Pons (tissue), 1 donor: ENCODE data around the gene ADRA2C.
"Not testable (repeated sequence)": the region's sequence is repeated elsewhere in the genome, so short reads cannot be mapped to it uniquely, and the experiment has no call there.

Experiments used
- DNase-seq: peaks from one replicate; pipeline ENCODE4 v3.0.0-alpha.2; 2016; ENCODE audit warnings: low spot score

Gene ADRA2C

DNA sequence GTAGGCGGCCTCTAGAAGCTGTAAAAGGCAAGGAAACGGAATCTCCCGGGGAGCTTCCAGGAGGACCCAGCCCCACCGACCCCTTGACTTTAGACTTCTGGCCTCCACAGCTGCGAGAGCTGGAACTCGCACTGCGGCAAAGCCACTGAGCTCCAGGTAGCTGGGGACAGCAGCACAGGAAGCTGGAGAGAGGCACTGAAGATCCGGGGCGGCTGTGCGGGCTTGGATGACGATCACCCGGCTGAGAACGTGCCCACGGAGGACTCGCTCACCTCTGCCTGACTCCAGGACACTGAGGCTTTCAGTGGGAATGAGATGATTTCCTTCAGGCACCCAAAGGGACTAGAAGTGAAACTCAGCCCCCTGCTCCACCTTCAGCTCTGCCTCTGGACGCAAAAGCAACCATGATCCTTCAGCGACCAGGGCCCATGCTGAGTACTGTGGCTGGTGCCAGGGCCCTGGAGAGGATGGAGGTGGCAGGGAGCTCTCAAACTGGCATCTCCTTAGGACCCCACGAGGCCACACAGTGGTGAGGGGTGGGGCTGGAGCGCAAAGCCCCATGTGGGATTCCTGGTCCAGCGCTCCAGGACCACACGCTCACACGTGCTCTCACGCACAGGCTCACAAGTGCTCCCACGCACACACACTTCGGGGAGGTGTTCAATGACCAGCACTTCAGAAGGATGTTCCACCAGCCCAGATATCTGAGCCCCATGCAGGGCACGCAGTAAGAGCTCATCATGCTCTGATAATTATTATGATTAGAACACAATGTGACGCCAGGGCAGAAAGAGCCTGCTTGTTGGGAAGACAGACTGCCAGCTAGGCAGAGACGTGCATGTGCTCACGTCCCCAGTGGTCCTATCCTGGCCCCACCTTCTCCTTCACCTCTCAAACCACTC, 47.2 kb downstream of the ADRA2C start:
- no peak for DNase-seq

DNA sequence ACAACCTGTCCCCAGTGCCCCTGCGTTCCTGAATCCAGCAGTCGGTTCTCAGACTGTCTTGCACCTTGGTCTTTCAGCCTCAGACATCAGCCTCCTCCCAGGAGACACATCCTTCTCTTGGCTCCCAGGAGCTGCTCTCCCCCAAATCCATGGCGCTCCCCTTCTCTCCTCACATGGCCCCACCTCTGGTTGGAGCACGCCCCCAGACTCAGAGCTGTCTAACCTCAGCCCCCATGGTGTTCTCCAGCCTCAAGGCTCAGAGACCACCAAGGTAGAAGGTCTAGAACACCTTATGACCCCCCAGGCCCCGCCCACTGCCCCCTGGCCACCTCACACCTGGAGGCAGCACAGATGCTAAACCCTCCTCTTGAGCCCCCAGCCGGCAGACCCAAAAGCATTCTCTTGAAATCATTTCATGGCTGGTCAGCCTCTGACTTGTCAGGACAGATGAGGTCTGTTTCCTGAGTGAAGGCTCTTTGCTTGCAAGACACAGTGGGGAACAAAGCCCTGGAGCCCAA, 47.9 kb downstream of the ADRA2C start:
- DNase-seq = no peak

DNA sequence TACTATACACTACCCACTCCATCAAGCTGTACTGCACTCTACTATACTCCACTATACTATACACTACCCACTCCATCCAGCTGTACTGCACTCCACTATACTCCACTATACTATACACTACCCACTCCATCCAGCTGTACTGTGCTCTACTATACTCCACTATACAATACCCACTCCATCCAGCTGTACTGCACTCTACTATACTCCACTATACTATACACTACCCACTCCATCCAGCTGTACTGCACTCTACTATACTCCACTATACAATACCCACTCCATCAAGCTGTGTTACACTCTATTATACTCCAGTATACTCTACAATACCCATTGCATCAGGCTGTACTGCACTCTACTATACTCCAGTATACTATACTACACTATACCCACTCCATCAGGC, 48.7 kb downstream of the ADRA2C start:
- not testable (repeated sequence) for DNase-seq

DNA sequence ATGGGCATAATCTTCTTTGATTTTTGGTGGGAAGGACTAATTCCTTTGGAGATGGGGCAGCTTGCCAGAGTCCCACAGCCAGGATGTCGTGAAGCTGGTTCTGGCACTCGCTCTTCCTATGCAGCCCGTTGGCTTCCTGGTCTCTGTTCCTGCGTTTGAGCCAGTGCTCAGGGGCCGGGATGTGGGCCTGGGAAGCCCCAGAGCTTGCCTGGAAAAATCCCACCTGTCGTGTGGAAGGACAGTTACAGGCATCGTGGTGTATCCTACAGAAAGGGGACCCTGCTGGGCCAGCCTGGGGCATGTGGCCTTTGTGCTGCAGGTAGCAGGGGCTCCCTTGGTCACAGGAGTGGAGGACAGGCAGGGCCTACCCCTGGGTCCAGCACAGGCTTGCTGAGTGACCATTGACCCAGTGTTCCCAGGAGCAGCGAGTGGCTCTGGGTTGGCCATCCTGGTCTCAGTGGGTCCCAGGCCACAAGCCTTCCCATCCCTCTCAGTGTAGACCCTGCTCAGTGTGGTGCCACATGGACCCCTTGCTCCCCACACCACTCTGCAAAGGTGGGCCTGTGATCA, 50.2 kb downstream of the ADRA2C start:
- DNase-seq = no peak

DNA sequence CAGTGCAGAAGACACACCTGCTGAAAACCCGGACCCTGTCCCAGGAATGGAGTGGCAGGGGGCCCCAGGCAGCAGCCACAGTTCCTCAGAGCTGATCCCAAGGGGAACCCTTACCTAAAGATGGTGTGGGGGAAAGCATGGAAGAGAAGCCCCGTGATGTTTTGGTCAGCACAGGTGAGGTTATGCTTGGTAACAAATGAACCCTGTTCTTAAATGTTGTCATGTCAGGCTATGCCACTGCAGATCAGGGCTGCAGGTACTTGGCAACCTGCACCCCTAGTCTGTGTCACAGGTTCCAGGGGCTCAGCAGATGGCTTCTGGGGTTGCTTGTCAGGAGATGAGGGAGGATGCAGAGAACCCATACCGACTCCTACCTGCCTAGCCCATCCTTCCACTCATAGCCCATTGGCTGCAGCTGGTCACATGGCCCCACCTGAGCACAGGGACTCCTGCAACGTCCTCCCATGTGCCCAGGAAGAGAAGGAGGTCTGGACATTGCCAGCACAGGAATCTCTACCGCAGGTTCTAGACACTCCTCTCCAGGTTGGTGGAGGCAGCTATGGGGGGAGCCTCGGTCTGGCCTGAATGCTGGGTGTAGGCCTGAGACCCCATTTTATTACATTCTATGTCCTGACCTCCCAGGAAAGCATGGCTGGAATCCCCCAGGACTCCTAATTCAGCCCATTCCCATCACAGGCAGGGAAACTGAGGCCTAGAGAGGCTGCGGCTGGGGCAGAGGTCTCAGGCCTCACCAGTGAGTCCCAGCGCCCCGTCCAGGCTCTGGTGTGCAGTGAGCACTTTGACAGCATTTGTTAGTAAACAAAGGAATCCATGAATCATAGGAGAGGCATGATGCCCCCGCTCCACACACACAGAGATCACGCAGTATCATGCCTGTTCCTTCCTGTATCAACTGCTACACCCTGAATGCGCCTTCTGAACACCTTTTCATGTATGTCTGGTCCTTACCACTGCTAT, 51.1 kb downstream of the ADRA2C start:
- DNase-seq = no peak
